Stimulated activated CD4-positive, alpha-beta T cell treated with anti-CD3 and anti-CD28 coated beads, TNF-alpha, amount 100 ng/mL, for 24 hours (primary cell): Measurements from ENCODE around the gene NOXRED1.
"Not testable (repeated sequence)": the region's sequence is repeated elsewhere in the genome, so short reads cannot be mapped to it uniquely, and the experiment has no call there.

Experiments used
- DNase-seq, 3 experiments: peaks; one replicate each; pipeline ENCODE4 v3.0.0-alpha.2; 2020; ENCODE audit warnings: low read depth in 3 of 3

NOXRED1 gene

GRCh38 chr14:77423423-77423822 lies at the start of gene NOXRED1:
Gene NOXRED1 (minus strand): TSS chr14:77423523. CDS start chr14:77422889, 634 bp downstream.
- no peak for DNase-seq

GRCh38 chr14:77470224-77470870 lies 47.0 kb upstream of the NOXRED1 start:
- DNase-seq = no peak

GRCh38 chr14:77469539-77469938 lies 46.2 kb upstream of the NOXRED1 start:
- DNase-seq = no peak

GRCh38 chr14:77469067-77469505 lies 45.8 kb upstream of the NOXRED1 start:
- no peak for DNase-seq

- no peak for DNase-seq
These were observed 44.5 kb upstream of the NOXRED1 start for GRCh38 chr14:77467801-77468200.

- peak; percentile 15 to 63 (median 42) for DNase-seq
These were observed 35.9 kb upstream of the NOXRED1 start for GRCh38 chr14:77459072-77459723.

- DNase-seq = peak; percentile 11 to 31 (median 13)
These were observed 35.1 kb upstream of the NOXRED1 start for GRCh38 chr14:77458249-77458950.

- DNase-seq = peak; percentile 81 to 90 (median 90)
These were observed 34.4 kb upstream of the NOXRED1 start, which contains the start of the genes AHSA1 and VIPAS39 for GRCh38 chr14:77457522-77458248. Gene AHSA1 (plus strand): TSS chr14:77458093. CDS start chr14:77458190, 97 bp downstream. Gene VIPAS39 (minus strand): TSS chr14:77457601. CDS start chr14:77454102, 3,499 bp downstream.

GRCh38 chr14:77457115-77457521 lies 33.8 kb upstream of the NOXRED1 start:
- DNase-seq = no peak

GRCh38 chr14:77455966-77456640 lies 32.8 kb upstream of the NOXRED1 start:
- DNase-seq = no peak

GRCh38 chr14:77442196-77442595 lies 18.9 kb upstream of the NOXRED1 start:
- DNase-seq = no peak

- no peak for DNase-seq
These were observed 16.5 kb upstream of the NOXRED1 start for GRCh38 chr14:77439861-77440260.

- no peak for DNase-seq
These were observed 15.3 kb upstream of the NOXRED1 start for GRCh38 chr14:77438596-77438995.

- no peak for DNase-seq
These were observed 12.7 kb upstream of the NOXRED1 start for GRCh38 chr14:77436042-77436441.

- DNase-seq = no peak
These were observed 3.1 kb upstream of the NOXRED1 start for GRCh38 chr14:77426396-77426795.

- no peak for DNase-seq
These were observed 1.5 kb upstream of the NOXRED1 start for GRCh38 chr14:77424862-77425261.

- no peak for DNase-seq
These were observed 2.1 kb downstream of the NOXRED1 start for GRCh38 chr14:77421201-77421600.

- no peak for DNase-seq
These were observed 6.5 kb downstream of the NOXRED1 start for GRCh38 chr14:77416836-77417235.

- DNase-seq = not testable (repeated sequence)
These were observed 7.2 kb downstream of the NOXRED1 start for GRCh38 chr14:77416098-77416497.

GRCh38 chr14:77415403-77416030 lies 7.8 kb downstream of the NOXRED1 start:
- not testable (repeated sequence) for DNase-seq

GRCh38 chr14:77409131-77409533 lies 14.2 kb downstream of the NOXRED1 start:
- no peak for DNase-seq
